Suprapubic skin (tissue), 4 donors: ENCODE data around the gene METAP2.

Source experiments
- CTCF ChIP-seq, 2 donors: fragments of 200-600 bp in 1 of 2; fragments of 450-650 bp in 1 of 2; sonication (generic) in 1 of 2; IDR thresholded peaks; one replicate each; pipeline ENCODE4 v1.5.1; 2016 to 2019; ENCODE audit warnings: antibody characterized with exemption in 2 of 2, mild to moderate bottlenecking in 1 of 2, moderate library complexity in 1 of 2
- EP300 ChIP-seq: sonication (generic); formaldehyde crosslinking; IDR thresholded peaks from one replicate; pipeline ENCODE4 v1.6.1; 2017; ENCODE audit warnings: antibody characterized with exemption
- POLR2A ChIP-seq, 2 donors: fragments of 450-650 bp; IDR thresholded peaks; one replicate each; pipeline ENCODE4 v1.6.1; 2017; ENCODE audit warnings: antibody characterized with exemption in 2 of 2, mild to moderate bottlenecking in 2 of 2, moderate library complexity in 2 of 2
- POLR2AphosphoS5 ChIP-seq, 3 donors: sonication (generic); formaldehyde crosslinking; IDR thresholded peaks; one replicate each; pipeline ENCODE4 v1.6.1; 2017; ENCODE audit warnings: antibody characterized with exemption in 3 of 3

GRCh38 chr12:95546491-95546813, 72.5 kb downstream of the METAP2 start:
- TF ChIP-seq EP300 (no peak), CTCF (IDR thresholded peaks at IDR 0.05) (no peak), POLR2A (IDR thresholded peaks at IDR 0.05) (no peak), POLR2AphosphoS5 (IDR thresholded peaks at IDR 0.05) (no peak)
